Cardiac muscle cell (in vitro differentiated cells and primary cell): Measurements from ENCODE around the gene SERINC5. TPM values are rescaled to one million over a fixed set of nuclear protein-coding genes. Genes with fewer than 3 reads are reported as not detected.

ENCODE experiments used
- DNase-seq, 2 donors: peaks; one replicate each; pipeline versions ENCODE4 v3.0.0 to v3.0.0-alpha.2; 2010 to 2017; ENCODE audit warnings: low read depth in 1 of 2, low spot score in 1 of 2
- H3K27ac ChIP-seq: fragments of 200-600 bp; sonication (generic); 2 replicates; pipeline ENCODE4 v1.5.1; 2016
- H3K27me3 ChIP-seq: fragments of 200-600 bp; sonication (generic); 2 replicates; pipeline ENCODE4 v1.6.0; 2016; ENCODE audit warnings: control low read depth
- H3K36me3 ChIP-seq: fragments of 200-600 bp; sonication (generic); 2 replicates; pipeline ENCODE4 v1.5.1; 2016; ENCODE audit warnings: control low read depth
- H3K4me1 ChIP-seq: fragments of 200-600 bp; sonication (generic); 2 replicates; pipeline ENCODE4 v1.8.1; 2017; ENCODE audit warnings: low read depth, mild to moderate bottlenecking, mixed run types
- H3K4me3 ChIP-seq: fragments of 200-600 bp; sonication (generic); 2 replicates; pipeline ENCODE4 v1.5.1; 2016; ENCODE audit warnings: mild to moderate bottlenecking
- H3K9me3 ChIP-seq: fragments of 200-600 bp; sonication (generic); 2 replicates; pipeline ENCODE4 v1.5.1; 2017; ENCODE audit warnings: low read depth, mild to moderate bottlenecking, control low read depth
- CTCF ChIP-seq: IDR thresholded peaks from 2 replicates; pipeline ENCODE4 v1.5.1; 2012; ENCODE audit warnings: low read depth, mild to moderate bottlenecking, low read length
- polyA plus RNA-seq: library from polyadenylated mRNA; unstranded; fragments of >200 nt; fragmentation: Nextera tagmentation; extraction: Ambion mirVana; gene quantifications from 2 replicates; pipeline ENCODE4 v1.2.1, GENCODE V29; 2016
- total RNA-seq: library from RNA; depleted of rRNA; stranded (reverse); fragments of >200 nt; gene quantifications from 2 replicates; pipeline ENCODE4 v1.2.3, GENCODE V29; 2016

Gene SERINC5
- total and polyA plus RNA-seq, 2 experiments from 2014 or later = 10.8 to 33.6 TPM

GRCh38 chr5:80174790-80175189, 81.1 kb downstream of the SERINC5 start:
- Histone ChIP-seq H3K4me1 (peaks cover 11% of the 10 kb centered on the region), H3K4me3 (no peak overlapping the region), H3K36me3 (peaks cover 4% of the 10 kb centered on the region), H3K9me3 (no peaks in the 10 kb centered on the region), H3K27me3 (no peaks in the 10 kb centered on the region), H3K27ac (no peak overlapping the region)
- no peak for TF ChIP-seq CTCF
- DNase-seq = no peak

- H3K4me1 ChIP-seq = peaks cover 21% of the 10 kb centered on the region
- DNase-seq = peak in 1 of 2 donors; percentile 64
- H3K27ac ChIP-seq = peak overlapping the region; percentile 91
- no peak overlapping the region for H3K4me3 ChIP-seq
- no peaks in the 10 kb centered on the region for H3K9me3 ChIP-seq
- peaks cover 4% of the 10 kb centered on the region for H3K36me3 ChIP-seq
- no peak for TF ChIP-seq CTCF
- H3K27me3 ChIP-seq = no peaks in the 10 kb centered on the region
Observed at GRCh38 chr5:80172067-80172695, 83.7 kb downstream of the SERINC5 start.

- no peak for TF ChIP-seq CTCF
- H3K4me3 ChIP-seq = no peak overlapping the region
Observed at GRCh38 chr5:80170117-80170535, 85.7 kb downstream of the SERINC5 start.

GRCh38 chr5:80168388-80169028, 87.3 kb downstream of the SERINC5 start:
- no peak for TF ChIP-seq CTCF
- H3K27ac ChIP-seq = peak overlapping the region; percentile 4
- peaks cover 39% of the 10 kb centered on the region for H3K4me1 ChIP-seq
- no peak overlapping the region for H3K4me3 ChIP-seq
- H3K36me3 ChIP-seq = peaks cover 8% of the 10 kb centered on the region
- no peaks in the 10 kb centered on the region for H3K9me3 ChIP-seq
- no peak for DNase-seq
- H3K27me3 ChIP-seq = no peaks in the 10 kb centered on the region

More at GRCh38 chr5:80170117-80170535, 85.7 kb downstream of the SERINC5 start:
- Histone ChIP-seq H3K36me3 (peaks cover 7% of the 10 kb centered on the region), H3K9me3 (no peaks in the 10 kb centered on the region), H3K27me3 (no peaks in the 10 kb centered on the region), H3K4me1 (peaks cover 39% of the 10 kb centered on the region), H3K27ac (peak overlapping the region; percentile 91)
- no peak for DNase-seq

GRCh38 chr5:80165452-80165851, 90.4 kb downstream of the SERINC5 start:
- Histone ChIP-seq H3K4me3 (no peak overlapping the region), H3K9me3 (no peaks in the 10 kb centered on the region), H3K27me3 (no peaks in the 10 kb centered on the region), H3K4me1 (peaks cover 35% of the 10 kb centered on the region), H3K36me3 (peaks cover 17% of the 10 kb centered on the region), H3K27ac (peak overlapping the region; percentile 44)
- DNase-seq = no peak
- TF ChIP-seq CTCF = no peak
